Neural progenitor cell (in vitro differentiated cells): ENCODE data around the gene BAZ1A. TPM values are rescaled to one million over a fixed set of nuclear protein-coding genes. Genes with fewer than 3 reads are reported as not detected.

Experiments used
- DNase-seq: peaks from one replicate; pipeline ENCODE4 v3.0.0-alpha.2; 2016; ENCODE audit warnings: low spot score
- H2AFZ ChIP-seq: fragments of 200-600 bp; sonication (generic); replicated peaks from 2 replicates; pipeline ENCODE4 v1.6.1; 2016; ENCODE audit warnings: antibody characterized with exemption
- H3F3A ChIP-seq: fragments of 200-600 bp; sonication (generic); 2 replicates; pipeline ENCODE4 v1.6.1; 2016; ENCODE audit warnings: antibody characterized with exemption, low read depth
- H3K27ac ChIP-seq: fragments of 200-600 bp; sonication (generic); 2 replicates; pipeline ENCODE4 v1.5.1; 2016; ENCODE audit warnings: mild to moderate bottlenecking
- H3K27me3 ChIP-seq: fragments of 200-600 bp; sonication (generic); 2 replicates; pipeline ENCODE4 v1.6.1; 2016; ENCODE audit warnings: mild to moderate bottlenecking, moderate library complexity
- H3K36me3 ChIP-seq: fragments of 200-600 bp; sonication (generic); 2 replicates; pipeline ENCODE4 v1.5.1; 2016
- H3K4me1 ChIP-seq: fragments of 200-600 bp; sonication (generic); 2 replicates; pipeline ENCODE4 v1.6.1; 2016; ENCODE audit warnings: mixed run types
- H3K4me2 ChIP-seq: fragments of 200-600 bp; sonication (generic); 2 replicates; pipeline ENCODE4 v1.6.1; 2016
- H3K4me3 ChIP-seq: fragments of 200-600 bp; sonication (generic); 2 replicates; pipeline ENCODE4 v1.5.1; 2016
- H3K79me2 ChIP-seq: fragments of 200-600 bp; sonication (generic); 2 replicates; pipeline ENCODE4 v1.6.1; 2016; ENCODE audit warnings: low read depth
- H3K9ac ChIP-seq: fragments of 200-600 bp; sonication (generic); 2 replicates; pipeline ENCODE4 v1.6.1; 2016
- H3K9me3 ChIP-seq: fragments of 200-600 bp; sonication (generic); 2 replicates; pipeline ENCODE4 v1.5.1; 2016; ENCODE audit warnings: low read depth
- H4K20me1 ChIP-seq: fragments of 200-600 bp; sonication (generic); 2 replicates; pipeline ENCODE4 v1.6.1; 2016; ENCODE audit warnings: low read depth
- H3K27ac Mint-ChIP-seq: 3 replicates; pipeline ENCODE4 v1.8.0; 2021; ENCODE audit warnings: mixed read lengths
- H3K27me3 Mint-ChIP-seq: 2 replicates; pipeline ENCODE4 v1.8.0; 2022; ENCODE audit warnings: low read depth, mild to moderate bottlenecking, inconsistent platforms, moderate library complexity, mixed read lengths; ENCODE audit not compliant: insufficient read depth
- H3K36me3 Mint-ChIP-seq: 3 replicates; pipeline ENCODE4 v1.8.0; 2021; ENCODE audit warnings: mixed read lengths
- H3K4me1 Mint-ChIP-seq: 3 replicates; pipeline ENCODE4 v1.8.0; 2021; ENCODE audit warnings: mixed read lengths
- H3K4me3 Mint-ChIP-seq: 3 replicates; pipeline ENCODE4 v1.8.0; 2021; ENCODE audit warnings: mild to moderate bottlenecking, moderate library complexity, mixed read lengths
- H3K9me3 Mint-ChIP-seq: 3 replicates; pipeline ENCODE4 v1.8.0; 2020; ENCODE audit warnings: mixed read lengths
- EZH2 ChIP-seq: fragments of 200-600 bp; sonication (generic); IDR thresholded peaks from 2 replicates; pipeline ENCODE4 v1.6.1; 2017; ENCODE audit warnings: antibody characterized with exemption, mild to moderate bottlenecking, moderate library complexity
- EZH2phosphoT487 ChIP-seq: fragments of 200-600 bp; sonication (generic); IDR thresholded peaks from 2 replicates; pipeline ENCODE4 v1.6.1; 2017; ENCODE audit warnings: antibody characterized with exemption
- total RNA-seq: library from RNA; depleted of rRNA; stranded (reverse); fragments of >200 nt; gene quantifications from 2 replicates; pipeline ENCODE4 v1.2.3, GENCODE V29; 2015; ENCODE audit warnings: low replicate concordance
- TF ChIP-seq, protein P1 (sequence below): fragments of 200-600 bp; sonication (generic); IDR thresholded peaks from 2 replicates; pipeline ENCODE4 v1.5.1; 2017; ENCODE audit warnings: antibody characterized with exemption, mild to moderate bottlenecking

The BAZ1A gene
- total RNA-seq, 1 donor from 2014 or later = 11.5 TPM

- Histone ChIP-seq H3K27me3 (no peaks in the 10 kb centered on the region), H3K9ac (no peak overlapping the region), H2AFZ (no peak overlapping the region), H3K79me2 (no peaks in the 10 kb centered on the region), H3K4me2 (no peak overlapping the region), H3K4me3 (no peak overlapping the region), H4K20me1 (no peaks in the 10 kb centered on the region), H3K4me1 (no peaks in the 10 kb centered on the region), H3K9me3 (no peaks in the 10 kb centered on the region), H3F3A (no peaks in the 10 kb centered on the region), H3K36me3 (no peaks in the 10 kb centered on the region), H3K27ac (no peak overlapping the region)
- H3K27me3 Mint-ChIP-seq = peaks cover 5% of the 10 kb centered on the region
- H3K9me3 Mint-ChIP-seq = no peaks in the 10 kb centered on the region
- no peak for DNase-seq
- no peaks in the 10 kb centered on the region for H3K4me1 Mint-ChIP-seq
- no peak overlapping the region for H3K4me3 Mint-ChIP-seq
- TF ChIP-seq EZH2 = no peak
- no peak for TF ChIP-seq EZH2phosphoT487
- TF ChIP-seq, protein P1, sequence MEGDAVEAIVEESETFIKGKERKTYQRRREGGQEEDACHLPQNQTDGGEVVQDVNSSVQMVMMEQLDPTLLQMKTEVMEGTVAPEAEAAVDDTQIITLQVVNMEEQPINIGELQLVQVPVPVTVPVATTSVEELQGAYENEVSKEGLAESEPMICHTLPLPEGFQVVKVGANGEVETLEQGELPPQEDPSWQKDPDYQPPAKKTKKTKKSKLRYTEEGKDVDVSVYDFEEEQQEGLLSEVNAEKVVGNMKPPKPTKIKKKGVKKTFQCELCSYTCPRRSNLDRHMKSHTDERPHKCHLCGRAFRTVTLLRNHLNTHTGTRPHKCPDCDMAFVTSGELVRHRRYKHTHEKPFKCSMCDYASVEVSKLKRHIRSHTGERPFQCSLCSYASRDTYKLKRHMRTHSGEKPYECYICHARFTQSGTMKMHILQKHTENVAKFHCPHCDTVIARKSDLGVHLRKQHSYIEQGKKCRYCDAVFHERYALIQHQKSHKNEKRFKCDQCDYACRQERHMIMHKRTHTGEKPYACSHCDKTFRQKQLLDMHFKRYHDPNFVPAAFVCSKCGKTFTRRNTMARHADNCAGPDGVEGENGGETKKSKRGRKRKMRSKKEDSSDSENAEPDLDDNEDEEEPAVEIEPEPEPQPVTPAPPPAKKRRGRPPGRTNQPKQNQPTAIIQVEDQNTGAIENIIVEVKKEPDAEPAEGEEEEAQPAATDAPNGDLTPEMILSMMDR = no peak
- H3K27ac Mint-ChIP-seq = no peak overlapping the region
- H3K36me3 Mint-ChIP-seq = peaks cover 20% of the 10 kb centered on the region
These were observed 93.1 kb downstream of the BAZ1A start for GRCh38 chr14:34782031-34782430.

DNA sequence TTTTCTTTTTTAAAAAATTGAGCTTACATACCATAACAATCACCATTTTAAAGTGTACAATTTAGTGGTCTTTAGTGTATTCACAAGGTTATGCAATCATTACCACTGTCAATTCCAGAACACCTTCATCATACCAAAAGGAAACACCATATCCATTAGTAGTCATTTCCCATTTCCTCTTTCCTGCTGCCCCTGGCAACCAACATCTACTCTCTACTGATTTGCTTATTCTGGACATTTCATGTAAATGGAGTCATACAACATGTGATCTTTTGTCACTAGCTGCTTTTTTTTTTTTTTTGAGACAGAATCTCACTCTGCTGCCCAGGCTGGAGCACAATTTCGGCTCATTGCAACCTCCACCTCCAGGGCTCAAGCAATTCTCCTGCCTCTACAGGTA is 93.9 kb downstream of the BAZ1A start:
- H3K27ac ChIP-seq = no peak overlapping the region
- Mint-ChIP-seq H3K4me3 (no peak overlapping the region), H3K36me3 (peaks cover 20% of the 10 kb centered on the region), H3K27ac (no peak overlapping the region), H3K9me3 (no peaks in the 10 kb centered on the region), H3K27me3 (peaks cover 5% of the 10 kb centered on the region), H3K4me1 (no peaks in the 10 kb centered on the region)
- no peaks in the 10 kb centered on the region for H3K79me2 ChIP-seq
- H2AFZ ChIP-seq = no peak overlapping the region
- TF ChIP-seq, protein P1 = no peak
- TF ChIP-seq EZH2phosphoT487 = no peak
- TF ChIP-seq EZH2 = no peak
- H3K9ac ChIP-seq = no peak overlapping the region
- H3K4me1 ChIP-seq = no peaks in the 10 kb centered on the region
- H3K4me3 ChIP-seq = no peak overlapping the region
- H3K4me2 ChIP-seq = no peak overlapping the region
- no peaks in the 10 kb centered on the region for H3F3A ChIP-seq
- no peaks in the 10 kb centered on the region for H3K27me3 ChIP-seq
- no peaks in the 10 kb centered on the region for H3K9me3 ChIP-seq
- DNase-seq = no peak
- no peaks in the 10 kb centered on the region for H4K20me1 ChIP-seq
- no peaks in the 10 kb centered on the region for H3K36me3 ChIP-seq

DNA sequence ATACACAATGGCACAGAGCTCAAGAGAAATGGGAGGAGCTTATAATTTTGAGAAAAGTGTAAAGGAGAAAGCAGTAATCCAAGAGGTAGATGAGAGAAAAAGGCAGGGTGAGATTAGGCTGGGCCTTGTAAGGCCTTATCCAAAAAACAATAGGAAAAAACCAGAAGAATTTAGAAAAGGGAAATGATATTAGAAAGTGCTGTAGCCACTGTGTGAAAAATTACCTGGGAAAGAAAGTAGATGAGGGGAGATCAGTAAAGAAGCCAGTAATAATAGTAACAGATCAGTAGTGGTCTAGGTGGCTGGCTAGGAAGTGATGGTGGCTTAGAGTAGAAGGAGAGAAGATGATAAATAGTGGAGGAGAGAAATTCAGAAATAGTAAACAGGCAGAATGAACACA is 94.5 kb downstream of the BAZ1A start:
- no peak for DNase-seq
- no peaks in the 10 kb centered on the region for H3K9me3 ChIP-seq
- H3K36me3 ChIP-seq = no peaks in the 10 kb centered on the region
- no peak overlapping the region for H3K9ac ChIP-seq
- Mint-ChIP-seq H3K27me3 (peaks cover 5% of the 10 kb centered on the region), H3K4me3 (no peak overlapping the region), H3K36me3 (peaks cover 23% of the 10 kb centered on the region), H3K27ac (no peak overlapping the region), H3K9me3 (no peaks in the 10 kb centered on the region), H3K4me1 (no peaks in the 10 kb centered on the region)
- TF ChIP-seq EZH2 (no peak), EZH2phosphoT487 (no peak)
- TF ChIP-seq, protein P1 = no peak
- no peaks in the 10 kb centered on the region for H4K20me1 ChIP-seq
- no peak overlapping the region for H3K27ac ChIP-seq
- no peak overlapping the region for H2AFZ ChIP-seq
- no peaks in the 10 kb centered on the region for H3K79me2 ChIP-seq
- H3K27me3 ChIP-seq = no peaks in the 10 kb centered on the region
- no peak overlapping the region for H3K4me2 ChIP-seq
- H3K4me3 ChIP-seq = no peak overlapping the region
- H3F3A ChIP-seq = no peaks in the 10 kb centered on the region
- H3K4me1 ChIP-seq = no peaks in the 10 kb centered on the region

DNA sequence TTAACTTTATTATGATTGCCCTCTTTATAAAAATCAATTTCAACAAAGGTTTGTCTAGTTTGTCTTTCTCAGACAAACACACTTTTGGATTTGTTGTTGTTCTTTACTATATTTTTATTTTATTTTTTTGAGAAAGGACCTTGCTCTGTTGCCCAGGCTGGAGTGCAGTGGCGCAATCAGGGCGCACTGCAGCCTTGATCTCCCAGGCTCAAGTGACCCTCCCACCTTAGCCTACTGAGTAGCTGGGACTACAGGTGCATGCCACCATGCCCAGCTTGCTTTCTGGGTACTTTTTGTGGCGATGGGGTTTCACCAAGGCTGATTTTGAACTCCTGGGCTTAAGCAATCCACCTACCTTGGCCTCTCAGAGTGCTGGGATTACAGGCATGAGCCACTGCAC is 96.4 kb downstream of the BAZ1A start:
- H3K4me1 Mint-ChIP-seq = no peaks in the 10 kb centered on the region
- no peak overlapping the region for H3K4me2 ChIP-seq
- no peaks in the 10 kb centered on the region for H3K4me1 ChIP-seq
- no peaks in the 10 kb centered on the region for H3K27me3 ChIP-seq
- no peak overlapping the region for H2AFZ ChIP-seq
- no peak overlapping the region for H3K4me3 ChIP-seq
- H3K27ac Mint-ChIP-seq = no peak overlapping the region
- H3K9ac ChIP-seq = no peak overlapping the region
- no peak for TF ChIP-seq EZH2phosphoT487
- TF ChIP-seq, protein P1 = no peak
- TF ChIP-seq EZH2 = no peak
- H3K79me2 ChIP-seq = no peaks in the 10 kb centered on the region
- no peaks in the 10 kb centered on the region for H3F3A ChIP-seq
- no peak overlapping the region for H3K27ac ChIP-seq
- no peaks in the 10 kb centered on the region for H3K36me3 ChIP-seq
- H3K9me3 ChIP-seq = no peaks in the 10 kb centered on the region
- peaks cover 26% of the 10 kb centered on the region for H3K36me3 Mint-ChIP-seq
- DNase-seq = no peak
- no peaks in the 10 kb centered on the region for H3K9me3 Mint-ChIP-seq
- no peaks in the 10 kb centered on the region for H4K20me1 ChIP-seq
- no peak overlapping the region for H3K4me3 Mint-ChIP-seq
- peaks cover 5% of the 10 kb centered on the region for H3K27me3 Mint-ChIP-seq
